ENCODE data around the gene PFDN6.
"Not testable (repeated sequence)": the region's sequence is repeated elsewhere in the genome, so short reads cannot be mapped to it uniquely, and the experiment has no call there.

PFDN6 gene

DNA sequence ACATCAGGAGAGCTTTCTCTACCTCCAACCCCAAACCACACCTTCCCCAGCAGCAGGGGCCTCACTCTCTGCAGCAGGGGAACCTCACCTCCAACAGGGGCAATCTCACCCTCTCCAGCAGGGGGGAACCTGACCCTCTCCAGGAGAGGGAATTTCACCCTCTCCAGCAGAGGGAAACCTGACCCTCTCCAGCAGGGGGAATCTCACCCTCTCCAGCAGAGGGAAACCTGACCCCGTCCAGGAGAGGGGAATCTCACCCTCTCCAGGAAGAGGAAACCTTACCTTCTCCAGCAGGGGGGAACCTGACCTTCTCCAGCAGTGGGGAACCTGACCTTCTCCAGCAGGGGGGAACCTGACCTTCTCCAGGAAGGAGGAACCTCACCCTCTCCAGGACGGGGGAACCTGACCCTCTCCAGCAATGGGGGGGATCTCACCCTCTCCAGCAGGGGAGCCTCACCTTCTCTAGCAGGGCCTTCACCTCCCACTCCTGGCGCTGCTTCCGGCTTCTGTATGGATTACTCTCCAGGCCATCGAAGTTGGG lies 9.4 kb upstream of the PFDN6 start:
- DNase-seq (ENCODE audit: insufficient read length, low spot score) (no peak), FAIRE-seq (no peak)
- TF ChIP-seq, protein P1, sequence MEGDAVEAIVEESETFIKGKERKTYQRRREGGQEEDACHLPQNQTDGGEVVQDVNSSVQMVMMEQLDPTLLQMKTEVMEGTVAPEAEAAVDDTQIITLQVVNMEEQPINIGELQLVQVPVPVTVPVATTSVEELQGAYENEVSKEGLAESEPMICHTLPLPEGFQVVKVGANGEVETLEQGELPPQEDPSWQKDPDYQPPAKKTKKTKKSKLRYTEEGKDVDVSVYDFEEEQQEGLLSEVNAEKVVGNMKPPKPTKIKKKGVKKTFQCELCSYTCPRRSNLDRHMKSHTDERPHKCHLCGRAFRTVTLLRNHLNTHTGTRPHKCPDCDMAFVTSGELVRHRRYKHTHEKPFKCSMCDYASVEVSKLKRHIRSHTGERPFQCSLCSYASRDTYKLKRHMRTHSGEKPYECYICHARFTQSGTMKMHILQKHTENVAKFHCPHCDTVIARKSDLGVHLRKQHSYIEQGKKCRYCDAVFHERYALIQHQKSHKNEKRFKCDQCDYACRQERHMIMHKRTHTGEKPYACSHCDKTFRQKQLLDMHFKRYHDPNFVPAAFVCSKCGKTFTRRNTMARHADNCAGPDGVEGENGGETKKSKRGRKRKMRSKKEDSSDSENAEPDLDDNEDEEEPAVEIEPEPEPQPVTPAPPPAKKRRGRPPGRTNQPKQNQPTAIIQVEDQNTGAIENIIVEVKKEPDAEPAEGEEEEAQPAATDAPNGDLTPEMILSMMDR (IDR thresholded peaks at IDR 0.05; ENCODE audit: insufficient read depth, missing control alignments): peak; percentile 56

DNA sequence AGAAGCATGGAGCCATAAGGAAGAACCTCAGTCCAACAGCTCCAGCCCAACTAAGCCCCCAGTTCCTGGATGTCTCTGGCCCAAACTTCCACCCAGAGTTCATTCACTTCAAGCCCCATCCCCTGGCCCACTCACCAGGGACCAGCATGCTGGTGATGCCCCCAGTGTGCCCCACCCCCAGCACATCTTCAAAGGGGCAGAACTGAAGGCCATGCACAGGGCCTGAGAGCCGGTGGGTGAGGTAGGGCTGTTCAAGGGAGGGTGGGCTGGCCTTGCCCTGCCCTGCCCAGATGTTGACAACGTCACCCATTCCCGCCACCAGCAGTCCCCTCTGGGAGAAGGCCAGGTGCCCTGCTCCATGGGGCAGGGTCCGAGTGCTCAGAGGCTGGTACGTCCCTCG lies 8.9 kb upstream of the PFDN6 start:
- no peak for FAIRE-seq
- no peak for DNase-seq (ENCODE audit: insufficient read length, low spot score)
- TF ChIP-seq, protein P1 (IDR thresholded peaks at IDR 0.05; ENCODE audit: insufficient read depth, missing control alignments): no peak

DNA sequence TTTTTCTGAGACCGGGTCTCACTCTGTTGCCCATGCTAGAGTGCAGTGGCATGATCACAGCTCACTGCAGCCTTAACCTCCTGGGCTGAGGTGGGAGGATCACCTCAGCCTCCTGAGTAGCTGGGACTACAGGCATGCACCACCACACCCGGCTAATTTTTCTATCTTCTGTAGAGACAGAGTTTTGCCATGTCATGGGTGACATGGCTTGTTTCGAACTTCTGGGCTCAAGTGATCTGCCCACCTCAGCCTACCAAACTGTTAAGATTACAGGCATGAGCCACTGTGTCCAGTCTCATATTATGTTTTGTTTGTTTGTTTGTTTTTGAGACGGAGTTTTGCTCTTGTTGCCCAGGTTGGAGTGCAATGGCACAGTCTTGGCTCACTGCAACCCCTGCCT lies 4.2 kb upstream of the PFDN6 start:
- FAIRE-seq: not testable (repeated sequence)

DNA sequence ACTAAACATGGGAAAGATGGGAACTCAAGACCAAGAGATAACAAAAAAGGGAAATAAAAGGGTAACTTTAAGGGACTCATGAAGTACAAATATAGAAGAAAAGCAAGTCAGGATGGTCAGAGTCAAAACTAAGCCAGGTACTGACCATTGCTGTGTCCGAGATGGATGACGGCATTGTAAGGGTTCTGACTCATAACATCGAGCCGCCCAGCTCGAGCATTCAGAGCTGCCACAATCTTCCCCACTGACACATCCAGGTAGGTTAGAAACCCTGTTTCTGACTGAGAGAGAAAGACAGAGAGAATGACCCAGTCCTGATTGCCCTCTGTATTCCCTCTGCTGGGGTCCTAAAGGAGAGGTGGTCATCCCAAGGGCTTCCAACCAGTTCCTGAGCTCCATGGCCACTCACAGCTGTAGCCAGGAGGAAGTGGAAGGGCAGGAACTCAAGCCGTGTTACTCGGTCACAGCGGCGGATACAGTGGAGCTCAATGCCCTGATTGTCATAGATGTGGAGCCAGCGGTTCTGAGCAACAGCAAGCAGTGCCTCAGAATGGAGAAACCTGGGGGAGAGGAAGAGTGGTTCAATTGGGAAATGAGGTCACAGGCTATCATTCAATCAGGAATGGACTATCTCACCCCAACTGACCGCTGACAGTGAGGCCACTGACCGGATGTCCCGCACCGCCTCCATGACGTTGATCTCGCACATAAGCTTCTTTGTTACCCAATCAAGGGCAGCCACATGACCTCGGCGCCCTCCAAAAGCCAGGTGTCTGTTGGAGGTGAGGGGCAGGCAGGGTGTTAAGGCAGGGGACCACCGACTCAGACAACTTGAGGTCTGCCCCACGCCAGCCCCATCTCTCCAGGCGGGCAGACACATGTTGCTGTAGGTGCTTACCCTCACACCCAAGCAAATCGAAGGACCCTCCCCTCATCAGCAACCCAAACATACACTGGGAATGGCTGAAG lies 2.2 kb upstream of the PFDN6 start:
- no peak for FAIRE-seq

More for the DNA sequence above, 4.2 kb upstream of the PFDN6 start:
- not testable (repeated sequence) for DNase-seq (ENCODE audit: insufficient read length, low spot score)

DNA sequence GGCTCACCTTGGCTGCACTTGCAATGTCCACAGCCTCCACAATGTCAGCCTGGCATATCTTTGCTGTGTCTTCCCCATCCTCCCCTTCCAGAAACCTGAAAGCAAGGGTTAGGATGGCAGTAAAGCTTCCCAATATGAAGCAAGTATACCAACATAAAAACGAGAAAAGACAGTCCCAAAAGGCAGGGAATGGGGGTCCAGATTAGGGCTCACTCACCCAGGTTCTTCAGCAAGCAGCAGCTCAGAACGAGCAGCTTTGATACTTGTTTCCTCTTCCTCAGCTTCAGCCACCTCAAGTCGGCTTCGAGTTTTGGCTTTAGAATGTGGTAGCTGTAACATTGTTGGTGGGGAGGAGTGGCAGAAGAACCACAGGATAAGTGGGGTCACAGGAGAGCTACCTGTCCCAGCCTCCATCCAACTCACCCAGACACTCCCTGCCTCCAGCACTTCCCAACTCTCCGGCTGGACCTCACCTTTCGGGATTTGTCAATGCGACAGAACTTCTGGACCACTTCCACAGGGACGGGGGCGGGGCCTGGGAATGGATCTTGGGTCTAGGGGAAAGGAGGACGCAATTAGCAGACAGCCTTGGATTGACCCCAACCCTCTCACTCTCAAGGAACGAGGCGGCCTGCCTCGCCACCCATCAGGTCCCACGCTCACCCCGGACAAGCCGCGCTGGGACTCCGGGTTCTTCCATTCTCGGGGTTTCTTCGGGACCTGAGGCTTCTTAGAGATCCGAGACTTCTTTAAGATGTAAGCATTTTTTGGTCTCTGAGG lies 1.1 kb upstream of the PFDN6 start:
- TF ChIP-seq, protein P1 (IDR thresholded peaks at IDR 0.05; ENCODE audit: insufficient read depth, missing control alignments): no peak
- DNase-seq (ENCODE audit: insufficient read length, low spot score) (no peak), FAIRE-seq (no peak)

More for the DNA sequence above, 2.2 kb upstream of the PFDN6 start:
- TF ChIP-seq, protein P1 (IDR thresholded peaks at IDR 0.05; ENCODE audit: insufficient read depth, missing control alignments): no peak
- no peak for DNase-seq (ENCODE audit: insufficient read length, low spot score)

DNA sequence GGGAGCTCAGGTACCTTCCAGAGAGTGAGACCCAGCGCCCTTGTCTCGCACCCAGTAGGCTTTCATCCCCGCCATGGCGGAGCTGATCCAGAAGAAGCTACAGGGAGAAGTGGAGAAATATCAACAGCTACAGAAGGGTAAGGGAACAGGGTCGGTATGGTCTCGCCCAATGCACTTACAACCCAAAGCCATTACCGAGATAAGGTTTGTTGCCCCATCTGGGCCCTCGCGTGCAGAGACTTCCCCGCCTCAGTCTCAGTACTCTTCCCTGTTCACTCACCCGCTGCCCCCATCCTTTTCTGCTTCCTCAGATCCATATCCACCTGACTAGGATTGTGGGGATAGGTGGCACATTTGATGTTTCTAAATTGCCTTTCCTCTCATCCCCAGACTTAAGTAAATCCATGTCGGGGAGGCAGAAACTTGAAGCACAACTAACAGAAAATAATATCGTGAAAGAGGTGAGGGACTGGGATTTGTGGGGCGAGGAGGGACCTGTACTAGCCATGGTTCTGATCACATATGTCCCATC lies 449 bp downstream of the PFDN6 start:
- TF ChIP-seq, protein P1 (IDR thresholded peaks at IDR 0.05; ENCODE audit: insufficient read depth, missing control alignments): no peak
- DNase-seq (ENCODE audit: insufficient read length, low spot score): no peak
- FAIRE-seq: no peak

DNA sequence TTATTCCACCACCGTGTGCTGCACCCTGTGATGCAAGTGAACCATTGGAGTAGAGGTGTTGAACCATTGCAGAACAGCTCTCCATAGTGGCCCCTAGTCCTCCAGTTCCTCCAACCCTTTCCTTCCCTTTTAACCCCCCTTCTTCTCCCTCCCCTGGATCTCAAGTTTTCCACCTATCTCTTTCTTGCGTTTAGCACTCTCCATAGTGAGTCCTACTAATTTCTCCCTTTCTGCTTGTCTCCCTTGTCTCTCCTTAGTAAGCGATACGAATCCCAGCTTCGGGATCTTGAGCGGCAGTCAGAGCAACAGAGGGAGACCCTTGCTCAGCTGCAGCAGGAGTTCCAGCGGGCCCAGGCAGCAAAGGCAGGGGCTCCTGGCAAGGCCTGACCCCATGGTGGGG lies 1.1 kb downstream of the PFDN6 start:
- TF ChIP-seq, protein P1 (IDR thresholded peaks at IDR 0.05; ENCODE audit: insufficient read depth, missing control alignments): no peak
- no peak for FAIRE-seq
- DNase-seq (ENCODE audit: insufficient read length, low spot score): no peak
